Aorta (tissue), 5 donors: ENCODE data around the gene DDOST. TPM values are rescaled to one million over a fixed set of nuclear protein-coding genes. Genes with fewer than 3 reads are reported as not detected.

Experiments used
- ATAC-seq: fragments of 200-7000 bp; cut with Tn5 transposase; one replicate; pipeline ENCODE4 v1.9.1; 2022; ENCODE audit warnings: moderate library complexity; ENCODE audit not compliant: low FRiP score
- DNase-seq, 2 donors: peaks; one replicate each; pipeline ENCODE4 v3.0.0-alpha.2; 2020
- H3K27ac ChIP-seq, 2 donors: one replicate each; pipeline ENCODE4 v1.5.1; 2013; ENCODE audit warnings: low read length in 2 of 2, mild to moderate bottlenecking in 2 of 2, moderate library complexity in 2 of 2, control low read depth in 1 of 2, inconsistent platforms in 1 of 2, low read depth in 1 of 2
- H3K27me3 ChIP-seq, 2 donors: one replicate each; pipeline ENCODE4 v1.6.1; 2013; ENCODE audit warnings: control low read depth in 1 of 2, low read length in 1 of 2, mild to moderate bottlenecking in 1 of 2, moderate library complexity in 1 of 2; ENCODE audit not compliant: insufficient read depth in 2 of 2, control insufficient read depth in 1 of 2
- H3K36me3 ChIP-seq, 2 donors: one replicate each; pipeline ENCODE4 v1.6.1; 2013; ENCODE audit warnings: control low read depth in 1 of 2, low read length in 1 of 2, mild to moderate bottlenecking in 1 of 2; ENCODE audit not compliant: insufficient read depth in 2 of 2, control insufficient read depth in 1 of 2
- H3K4me1 ChIP-seq, 2 donors: one replicate each; pipeline ENCODE4 v1.6.1; 2013; ENCODE audit warnings: low read length in 2 of 2, control low read depth in 1 of 2, mild to moderate bottlenecking in 1 of 2, moderate library complexity in 1 of 2; ENCODE audit not compliant: insufficient read depth in 2 of 2, control insufficient read depth in 1 of 2
- H3K4me3 ChIP-seq, 2 donors: one replicate each; pipeline ENCODE4 v1.5.1; 2013; ENCODE audit warnings: low read length in 2 of 2, control low read depth in 1 of 2, mild to moderate bottlenecking in 1 of 2
- H3K9me3 ChIP-seq: one replicate; pipeline ENCODE4 v1.6.1; 2013; ENCODE audit warnings: mild to moderate bottlenecking, low read length; ENCODE audit not compliant: control insufficient read depth
- WGBS, 2 donors: extraction: QIAGEN DNeasy Blood & Tissue Kit; methylation state at CpG; one replicate each; pipeline ENCODE4 v1.1.7; 2013; 5-methylcytosine and 5-hydroxymethylcytosine counted together
- intact Hi-C, 2 donors: fragments of 100-400 bp; cut with DNase I; formaldehyde crosslinking; loops; one replicate each; pipeline versions ENCODE4 v1.14.2 to v1.15.0; 2022
- polyA plus RNA-seq, 2 donors: library from polyadenylated mRNA; stranded (reverse); fragments of 200-250 nt; gene quantifications; one replicate each; pipeline ENCODE4 v1.2.3, GENCODE V29; 2013
- total RNA-seq, 2 donors: library from RNA; stranded (reverse); fragmentation: NEBNext Ultra II Directional; extraction: Animal tissue kit (Norgen Biotek cat#: 25700); gene quantifications; one replicate each; pipeline ENCODE4 v1.2.1, GENCODE V29; 2021
- donor health status: healthy with polysubstance abuse.
- donor health status: Bipolar disorder and iron deficiency.
- donor health status: DM: no; HTN: no; CAD: no.
- donor health status: DM: no; HTN: no; CAD: no.
- donor health status: DM: yes; HTN: yes; CAD: no.

The DDOST gene
- total and polyA plus RNA-seq, 4 donors: 86.3 to 174 (median 129) TPM

- H3K36me3 ChIP-seq: no peaks in the 10 kb centered on the region
- DNase-seq (no peak), ATAC-seq (no peak)
- 85 to 87% methylated on average over 12 of the region's 12 CpGs for WGBS, 2 donors
- intact Hi-C loops: loop anchor here in 1 of 2 donors (5.0 to 10.0 kb wide), 2 partner anchors 67 to 500 kb away; no protein-coding TSS in a partner anchor
- H3K27ac ChIP-seq: no peak overlapping the region
- no peaks in the 10 kb centered on the region for H3K27me3 ChIP-seq
- H3K9me3 ChIP-seq: no peaks in the 10 kb centered on the region
- H3K4me3 ChIP-seq: no peak overlapping the region
- no peaks in the 10 kb centered on the region for H3K4me1 ChIP-seq
These were observed 36.4 kb upstream of the DDOST start for GRCh38 chr1:20697563-20697962.

DNA sequence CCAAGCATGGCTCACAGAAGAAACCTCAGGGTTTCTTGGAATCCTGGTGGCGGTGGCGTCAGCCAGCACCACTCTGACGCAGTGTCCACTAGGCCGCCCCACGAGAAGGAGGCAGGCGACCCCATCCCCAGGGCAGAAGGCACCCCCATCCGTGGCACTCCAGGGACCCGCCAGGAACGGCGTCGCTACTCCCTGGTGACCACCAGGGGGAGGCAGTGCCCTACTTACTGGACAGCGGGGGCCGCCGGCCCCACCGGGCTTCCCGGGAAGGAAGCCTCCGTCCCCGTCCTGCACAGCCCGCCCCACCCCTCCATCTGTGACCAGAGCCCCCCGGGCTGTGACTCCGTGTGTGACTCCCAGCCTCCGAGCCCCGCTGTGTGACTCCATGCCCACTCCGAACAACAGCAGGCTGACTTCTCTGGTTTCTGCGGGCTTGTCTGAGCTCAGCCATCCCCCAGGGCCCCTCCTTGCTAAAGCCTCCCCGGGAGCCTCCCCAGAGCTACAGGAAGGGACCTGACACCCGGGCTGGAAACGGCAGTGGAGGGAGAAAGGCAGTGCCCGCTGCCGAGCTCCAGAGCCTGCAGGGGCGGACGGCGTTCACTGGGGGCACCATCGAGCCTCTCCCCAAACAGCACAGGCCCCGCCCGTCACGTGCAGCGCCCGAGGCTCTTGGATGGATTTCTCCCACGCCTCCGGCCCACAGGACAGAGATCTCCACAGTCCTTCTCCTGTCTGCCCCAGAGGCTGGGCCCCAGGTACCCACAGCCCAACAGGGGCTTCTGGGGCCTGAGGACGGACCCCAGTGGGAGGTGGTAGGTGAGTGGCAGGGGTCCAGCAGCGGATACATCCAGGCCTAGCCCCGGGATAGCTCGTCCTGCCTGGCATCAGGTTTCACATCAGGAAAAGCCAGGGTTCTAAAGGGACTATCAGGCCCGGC lies 35.5 kb upstream of the DDOST start:
- no peaks in the 10 kb centered on the region for H3K36me3 ChIP-seq
- peak; percentile 91 to 95 for DNase-seq
- ATAC-seq: peak; percentile 95
- H3K9me3 ChIP-seq: no peaks in the 10 kb centered on the region
- peak overlapping the region in 1 of 2 donors; percentile 55 for H3K27ac ChIP-seq
- no peaks in the 10 kb centered on the region for H3K4me1 ChIP-seq
- whole genome bisulfite sequencing, 2 donors: 1 to 2% methylated on average over 39 to 46 of the region's 46 CpGs
- peak overlapping the region; percentile 31 to 48 for H3K4me3 ChIP-seq
- H3K27me3 ChIP-seq: no peaks in the 10 kb centered on the region
- intact Hi-C loops: loop anchor here (1.0 to 10.0 kb wide), 3 partner anchors 68 to 501 kb away; no protein-coding TSS in a partner anchor

DNA sequence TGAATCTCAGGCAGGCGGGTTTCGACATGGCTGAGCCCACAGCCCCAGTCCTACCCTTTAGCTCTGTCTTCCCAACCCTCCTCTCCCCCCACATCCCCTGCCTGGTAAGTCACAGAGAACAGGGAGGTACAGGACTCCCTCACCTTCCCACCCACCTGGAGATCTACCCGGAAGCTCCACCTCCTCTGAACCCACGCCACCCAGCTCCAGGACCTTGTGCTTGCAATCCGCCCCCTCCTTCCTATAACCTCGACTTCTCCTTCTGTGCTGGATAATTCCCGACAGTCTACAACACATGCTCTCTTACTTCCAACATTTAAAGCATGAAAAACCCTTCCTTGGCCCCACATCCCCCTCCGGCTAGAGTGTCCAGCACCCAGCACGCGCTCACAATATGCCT lies 34.3 kb upstream of the DDOST start:
- no peaks in the 10 kb centered on the region for H3K9me3 ChIP-seq
- H3K36me3 ChIP-seq: no peaks in the 10 kb centered on the region
- DNase-seq: no peak
- intact Hi-C loops: loop anchor here in 1 of 2 donors (5.0 to 10.0 kb wide), 2 partner anchors 69 to 502 kb away; no protein-coding TSS in a partner anchor
- H3K4me1 ChIP-seq: no peaks in the 10 kb centered on the region
- H3K4me3 ChIP-seq: no peak overlapping the region
- no peak for ATAC-seq
- H3K27me3 ChIP-seq: no peaks in the 10 kb centered on the region
- WGBS, 2 donors: 82 to 86% methylated on average over 10 of the region's 10 CpGs
- no peak overlapping the region for H3K27ac ChIP-seq

- no peaks in the 10 kb centered on the region for H3K4me1 ChIP-seq
- DNase-seq: no peak
- WGBS, 2 donors: 81 to 91% methylated on average over 2 of the region's 2 CpGs
- H3K36me3 ChIP-seq: no peaks in the 10 kb centered on the region
- no peak overlapping the region for H3K27ac ChIP-seq
- ATAC-seq: no peak
- intact Hi-C loops: loop anchor here in 1 of 2 donors (10.0 kb wide), 1 partner anchor 71 kb away; no protein-coding TSS in a partner anchor
- H3K9me3 ChIP-seq: no peaks in the 10 kb centered on the region
- H3K27me3 ChIP-seq: no peaks in the 10 kb centered on the region
- no peak overlapping the region for H3K4me3 ChIP-seq
These were observed 32.5 kb upstream of the DDOST start for GRCh38 chr1:20693623-20694022.

- no peak for DNase-seq
- H3K27ac ChIP-seq: no peak overlapping the region
- 92 to 93% methylated on average over 1 of the region's 1 CpG for WGBS, 2 donors
- H3K36me3 ChIP-seq: no peaks in the 10 kb centered on the region
- H3K27me3 ChIP-seq: no peaks in the 10 kb centered on the region
- H3K4me3 ChIP-seq: no peak overlapping the region
- no peaks in the 10 kb centered on the region for H3K4me1 ChIP-seq
- no peak for ATAC-seq
- intact Hi-C loops: loop anchor here in 1 of 2 donors (10.0 kb wide), 1 partner anchor 73 kb away; no protein-coding TSS in a partner anchor
- H3K9me3 ChIP-seq: no peaks in the 10 kb centered on the region
These were observed 30.7 kb upstream of the DDOST start for GRCh38 chr1:20691872-20692271.

DNA sequence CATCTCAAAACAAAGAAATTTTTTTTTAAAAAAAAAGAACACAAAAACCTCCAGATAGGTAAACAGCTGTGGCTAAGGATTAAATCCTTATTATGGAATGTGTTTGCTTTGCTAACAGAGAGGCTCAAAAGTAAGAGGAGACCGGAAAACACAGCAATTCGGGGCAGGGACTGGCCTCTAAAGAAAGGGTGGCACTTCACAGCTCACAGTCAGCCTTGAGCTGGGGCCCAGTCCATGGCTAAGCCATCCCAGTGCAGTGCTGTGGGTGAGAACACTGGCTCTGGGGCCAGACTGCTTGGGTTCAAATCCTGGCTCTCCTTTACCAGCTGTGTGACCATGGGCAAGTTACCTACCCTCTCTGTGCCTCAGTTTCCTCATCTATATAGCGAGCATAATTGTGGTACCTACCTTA lies 28.5 kb upstream of the DDOST start:
- Histone ChIP-seq H3K9me3 (no peaks in the 10 kb centered on the region), H3K27me3 (no peaks in the 10 kb centered on the region), H3K4me3 (no peak overlapping the region), H3K4me1 (no peaks in the 10 kb centered on the region), H3K27ac (no peak overlapping the region), H3K36me3 (no peaks in the 10 kb centered on the region)
- WGBS, 2 donors: 88 to 91% methylated on average over 3 of the region's 3 CpGs
- DNase-seq (no peak), ATAC-seq (no peak)
- intact Hi-C loops: loop anchor here in 1 of 2 donors (10.0 kb wide), 1 partner anchor 75 kb away; no protein-coding TSS in a partner anchor

DNA sequence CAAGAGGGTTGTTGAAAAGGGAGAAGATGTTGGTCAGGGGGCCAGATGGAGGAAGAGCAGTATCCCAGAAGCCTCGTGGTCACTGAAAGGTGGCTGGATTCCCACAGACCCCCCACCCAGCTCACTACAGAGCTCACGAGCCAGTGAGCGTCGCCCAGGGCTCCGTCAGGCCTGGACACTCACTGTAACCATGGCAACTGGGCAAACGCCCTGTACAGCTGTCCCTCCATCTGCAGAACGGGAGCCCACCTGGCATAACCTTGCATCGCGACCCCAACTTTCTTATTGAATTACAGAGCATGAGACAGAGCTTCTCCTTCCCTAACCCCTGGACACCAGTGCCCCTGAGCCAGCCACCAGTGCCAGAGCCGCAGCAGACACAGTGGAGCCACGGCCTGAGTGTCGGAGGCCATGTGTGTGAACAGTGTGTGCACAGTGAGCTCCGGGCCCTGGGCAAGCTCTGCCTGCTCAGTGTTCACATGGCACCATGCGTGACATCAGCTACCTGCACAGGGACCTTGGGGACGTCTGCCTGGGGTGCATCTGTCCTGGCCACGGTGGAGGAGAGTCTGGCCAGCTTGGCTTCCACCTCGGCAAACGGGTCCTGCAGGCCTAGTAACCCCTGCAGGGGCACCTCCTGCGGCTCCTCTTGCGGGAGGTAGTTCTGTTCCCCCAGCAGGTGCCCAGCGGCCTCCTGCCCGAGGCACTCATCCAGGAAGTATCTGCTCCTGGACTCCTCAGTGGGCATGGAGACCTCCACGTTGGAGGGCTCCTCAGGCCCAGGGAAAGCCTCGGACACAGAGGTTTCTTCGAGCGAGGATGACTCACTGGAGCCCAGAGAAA lies 25.9 kb upstream of the DDOST start:
- intact Hi-C loops: no loop called here
- Histone ChIP-seq H3K27me3 (no peaks in the 10 kb centered on the region), H3K36me3 (no peaks in the 10 kb centered on the region), H3K4me1 (no peaks in the 10 kb centered on the region), H3K4me3 (no peak overlapping the region), H3K27ac (no peak overlapping the region), H3K9me3 (no peaks in the 10 kb centered on the region)
- WGBS, 2 donors: 82 to 83% methylated on average over 26 of the region's 26 CpGs
- DNase-seq (no peak), ATAC-seq (no peak)

DNA sequence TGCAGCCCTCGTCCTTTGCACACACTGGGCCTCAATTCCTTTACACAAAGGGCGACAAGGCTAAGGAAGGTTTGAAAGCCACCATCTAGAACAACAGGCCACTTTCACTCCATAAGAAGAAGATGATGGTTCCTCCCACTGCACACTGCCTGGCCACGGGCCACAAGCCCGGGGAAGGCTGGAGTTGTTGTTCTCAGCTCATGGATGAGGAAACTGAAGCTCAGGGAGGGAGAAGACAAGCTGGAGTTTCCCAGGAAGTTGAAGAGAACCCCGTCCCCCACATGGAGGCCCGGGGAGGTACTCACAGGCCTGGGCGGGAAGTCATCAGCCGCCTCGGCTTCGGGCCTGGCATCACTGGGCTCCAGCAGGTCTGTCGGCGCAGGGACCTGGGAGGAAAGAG lies 24.6 kb upstream of the DDOST start:
- H3K9me3 ChIP-seq: no peaks in the 10 kb centered on the region
- 87% methylated on average over 12 of the region's 12 CpGs for WGBS, 2 donors
- no peak for DNase-seq
- no peaks in the 10 kb centered on the region for H3K36me3 ChIP-seq
- H3K4me3 ChIP-seq: no peak overlapping the region
- no peak for ATAC-seq
- no peaks in the 10 kb centered on the region for H3K4me1 ChIP-seq
- no peaks in the 10 kb centered on the region for H3K27me3 ChIP-seq
- no peak overlapping the region for H3K27ac ChIP-seq
- intact Hi-C loops: no loop called here
